Measurements from ENCODE around the gene THAP8.

DNA sequence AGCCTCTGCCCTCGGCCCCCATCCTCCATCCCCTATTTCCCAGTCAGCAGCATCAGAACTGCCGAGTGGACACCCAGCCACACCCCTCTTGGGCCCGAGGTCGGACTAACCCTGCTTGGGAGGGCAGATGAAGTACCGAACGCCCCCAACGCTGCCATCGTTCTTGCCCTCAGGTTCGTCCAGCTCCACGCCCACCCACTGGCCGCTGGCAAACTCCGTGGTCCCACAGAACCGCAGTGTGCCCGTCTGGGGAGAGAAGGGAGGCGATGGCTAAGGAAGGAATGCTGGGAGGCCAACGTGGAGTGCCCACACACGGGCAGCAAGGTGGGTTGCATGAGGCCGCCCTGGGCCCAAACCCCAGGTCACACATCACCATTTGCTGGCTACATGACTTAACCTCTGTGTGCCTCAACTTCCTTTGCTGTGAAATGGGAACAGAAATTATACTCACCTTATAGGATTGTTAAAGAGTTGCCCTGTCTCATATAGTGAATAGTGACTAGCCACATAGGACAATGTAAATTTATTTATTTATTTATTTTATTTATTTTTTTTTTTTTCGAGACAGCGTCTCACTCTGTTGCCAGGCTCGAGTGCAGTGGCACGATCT is 34.9 kb downstream of the THAP8 start:
- TF ChIP-seq, protein P1, sequence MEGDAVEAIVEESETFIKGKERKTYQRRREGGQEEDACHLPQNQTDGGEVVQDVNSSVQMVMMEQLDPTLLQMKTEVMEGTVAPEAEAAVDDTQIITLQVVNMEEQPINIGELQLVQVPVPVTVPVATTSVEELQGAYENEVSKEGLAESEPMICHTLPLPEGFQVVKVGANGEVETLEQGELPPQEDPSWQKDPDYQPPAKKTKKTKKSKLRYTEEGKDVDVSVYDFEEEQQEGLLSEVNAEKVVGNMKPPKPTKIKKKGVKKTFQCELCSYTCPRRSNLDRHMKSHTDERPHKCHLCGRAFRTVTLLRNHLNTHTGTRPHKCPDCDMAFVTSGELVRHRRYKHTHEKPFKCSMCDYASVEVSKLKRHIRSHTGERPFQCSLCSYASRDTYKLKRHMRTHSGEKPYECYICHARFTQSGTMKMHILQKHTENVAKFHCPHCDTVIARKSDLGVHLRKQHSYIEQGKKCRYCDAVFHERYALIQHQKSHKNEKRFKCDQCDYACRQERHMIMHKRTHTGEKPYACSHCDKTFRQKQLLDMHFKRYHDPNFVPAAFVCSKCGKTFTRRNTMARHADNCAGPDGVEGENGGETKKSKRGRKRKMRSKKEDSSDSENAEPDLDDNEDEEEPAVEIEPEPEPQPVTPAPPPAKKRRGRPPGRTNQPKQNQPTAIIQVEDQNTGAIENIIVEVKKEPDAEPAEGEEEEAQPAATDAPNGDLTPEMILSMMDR (IDR thresholded peaks at IDR 0.05; ENCODE audit: insufficient read depth, low read length), result no peak
- TF ChIP-seq POLR2AphosphoS5 (IDR thresholded peaks at IDR 0.05; ENCODE audit: low read depth), result no peak
- TF ChIP-seq, protein P2, sequence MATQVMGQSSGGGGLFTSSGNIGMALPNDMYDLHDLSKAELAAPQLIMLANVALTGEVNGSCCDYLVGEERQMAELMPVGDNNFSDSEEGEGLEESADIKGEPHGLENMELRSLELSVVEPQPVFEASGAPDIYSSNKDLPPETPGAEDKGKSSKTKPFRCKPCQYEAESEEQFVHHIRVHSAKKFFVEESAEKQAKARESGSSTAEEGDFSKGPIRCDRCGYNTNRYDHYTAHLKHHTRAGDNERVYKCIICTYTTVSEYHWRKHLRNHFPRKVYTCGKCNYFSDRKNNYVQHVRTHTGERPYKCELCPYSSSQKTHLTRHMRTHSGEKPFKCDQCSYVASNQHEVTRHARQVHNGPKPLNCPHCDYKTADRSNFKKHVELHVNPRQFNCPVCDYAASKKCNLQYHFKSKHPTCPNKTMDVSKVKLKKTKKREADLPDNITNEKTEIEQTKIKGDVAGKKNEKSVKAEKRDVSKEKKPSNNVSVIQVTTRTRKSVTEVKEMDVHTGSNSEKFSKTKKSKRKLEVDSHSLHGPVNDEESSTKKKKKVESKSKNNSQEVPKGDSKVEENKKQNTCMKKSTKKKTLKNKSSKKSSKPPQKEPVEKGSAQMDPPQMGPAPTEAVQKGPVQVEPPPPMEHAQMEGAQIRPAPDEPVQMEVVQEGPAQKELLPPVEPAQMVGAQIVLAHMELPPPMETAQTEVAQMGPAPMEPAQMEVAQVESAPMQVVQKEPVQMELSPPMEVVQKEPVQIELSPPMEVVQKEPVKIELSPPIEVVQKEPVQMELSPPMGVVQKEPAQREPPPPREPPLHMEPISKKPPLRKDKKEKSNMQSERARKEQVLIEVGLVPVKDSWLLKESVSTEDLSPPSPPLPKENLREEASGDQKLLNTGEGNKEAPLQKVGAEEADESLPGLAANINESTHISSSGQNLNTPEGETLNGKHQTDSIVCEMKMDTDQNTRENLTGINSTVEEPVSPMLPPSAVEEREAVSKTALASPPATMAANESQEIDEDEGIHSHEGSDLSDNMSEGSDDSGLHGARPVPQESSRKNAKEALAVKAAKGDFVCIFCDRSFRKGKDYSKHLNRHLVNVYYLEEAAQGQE (IDR thresholded peaks at IDR 0.05; ENCODE audit: insufficient replicate concordance, low read depth), result no peak

All from HL-60 (cell line).